AG09309 (cell line): Measurements from ENCODE around the gene NR4A3.

Source experiments
- DNase-seq: peaks from one replicate; pipeline ENCODE4 v3.0.0-alpha.2; 2010; ENCODE audit warnings: low read depth
- H3K4me3 ChIP-seq: 2 replicates; pipeline ENCODE4 v1.5.1; 2011; ENCODE audit warnings: mild to moderate bottlenecking, low read depth, low read length, moderate library complexity; ENCODE audit not compliant: control insufficient read depth
- TF ChIP-seq, protein P1 (sequence below): IDR thresholded peaks from 2 replicates; pipeline ENCODE4 v1.5.1; 2011; ENCODE audit warnings: mild to moderate bottlenecking, low read depth, low read length, inconsistent platforms; ENCODE audit not compliant: insufficient read depth, control insufficient read depth; ENCODE audit errors: missing control alignments

Gene NR4A3

DNA sequence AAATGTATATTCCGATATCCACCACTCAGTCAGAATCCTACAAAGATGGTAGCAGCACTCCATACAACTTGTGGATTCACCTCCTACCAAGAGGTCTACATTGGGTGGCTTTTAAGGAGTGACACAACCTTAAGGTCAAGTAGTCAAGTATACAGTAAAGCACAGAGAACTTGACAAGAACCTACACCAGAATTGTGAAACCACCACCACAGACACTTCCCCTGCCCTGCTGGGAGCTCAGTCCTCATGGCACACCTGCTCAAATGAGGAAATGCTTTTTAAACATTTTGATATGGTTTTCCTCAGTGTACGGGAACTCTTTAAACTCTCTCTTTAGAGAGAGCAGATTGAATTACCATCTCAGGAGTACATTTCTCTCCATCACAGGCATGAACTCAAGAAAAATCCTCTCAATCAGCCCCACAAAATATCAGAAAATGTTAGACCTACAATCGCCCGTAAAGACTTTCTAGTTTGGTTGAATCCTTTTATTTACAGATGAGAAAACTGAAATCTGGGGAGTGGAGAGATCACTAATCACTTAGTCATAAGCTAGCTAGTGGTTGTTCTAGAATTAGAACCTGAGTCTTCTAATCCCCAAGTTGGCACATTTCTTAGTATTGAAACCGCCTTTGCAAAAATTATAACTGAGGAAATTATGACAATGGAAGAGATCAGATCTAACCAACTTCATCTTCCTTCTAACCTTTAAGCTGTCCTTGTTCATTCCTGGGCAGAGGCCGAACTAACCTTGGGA lies 38.5 kb upstream of the NR4A3 start:
- no peak overlapping the region for H3K4me3 ChIP-seq
- DNase-seq: no peak
- TF ChIP-seq, protein P1, sequence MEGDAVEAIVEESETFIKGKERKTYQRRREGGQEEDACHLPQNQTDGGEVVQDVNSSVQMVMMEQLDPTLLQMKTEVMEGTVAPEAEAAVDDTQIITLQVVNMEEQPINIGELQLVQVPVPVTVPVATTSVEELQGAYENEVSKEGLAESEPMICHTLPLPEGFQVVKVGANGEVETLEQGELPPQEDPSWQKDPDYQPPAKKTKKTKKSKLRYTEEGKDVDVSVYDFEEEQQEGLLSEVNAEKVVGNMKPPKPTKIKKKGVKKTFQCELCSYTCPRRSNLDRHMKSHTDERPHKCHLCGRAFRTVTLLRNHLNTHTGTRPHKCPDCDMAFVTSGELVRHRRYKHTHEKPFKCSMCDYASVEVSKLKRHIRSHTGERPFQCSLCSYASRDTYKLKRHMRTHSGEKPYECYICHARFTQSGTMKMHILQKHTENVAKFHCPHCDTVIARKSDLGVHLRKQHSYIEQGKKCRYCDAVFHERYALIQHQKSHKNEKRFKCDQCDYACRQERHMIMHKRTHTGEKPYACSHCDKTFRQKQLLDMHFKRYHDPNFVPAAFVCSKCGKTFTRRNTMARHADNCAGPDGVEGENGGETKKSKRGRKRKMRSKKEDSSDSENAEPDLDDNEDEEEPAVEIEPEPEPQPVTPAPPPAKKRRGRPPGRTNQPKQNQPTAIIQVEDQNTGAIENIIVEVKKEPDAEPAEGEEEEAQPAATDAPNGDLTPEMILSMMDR: no peak

DNA sequence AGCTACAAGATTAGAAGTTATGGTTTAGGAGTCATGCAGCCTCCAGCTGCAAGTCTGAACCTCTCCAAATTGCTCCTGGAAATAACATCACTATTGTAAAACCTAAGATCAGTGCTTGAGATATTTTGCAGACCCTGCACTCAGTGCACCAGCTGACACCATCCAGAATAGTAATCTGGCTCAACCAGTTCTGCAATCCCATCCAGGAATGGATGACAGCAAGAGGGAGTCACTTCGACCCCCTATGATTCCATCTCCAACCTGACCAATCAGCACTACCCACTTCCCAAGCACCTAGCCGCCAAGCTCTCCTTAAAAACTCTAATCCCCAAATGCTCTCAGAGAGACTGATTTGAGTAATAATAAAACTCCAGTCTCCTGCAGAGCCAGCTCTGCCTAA lies 37.9 kb upstream of the NR4A3 start:
- no peak overlapping the region for H3K4me3 ChIP-seq
- TF ChIP-seq, protein P1: no peak
- no peak for DNase-seq

DNA sequence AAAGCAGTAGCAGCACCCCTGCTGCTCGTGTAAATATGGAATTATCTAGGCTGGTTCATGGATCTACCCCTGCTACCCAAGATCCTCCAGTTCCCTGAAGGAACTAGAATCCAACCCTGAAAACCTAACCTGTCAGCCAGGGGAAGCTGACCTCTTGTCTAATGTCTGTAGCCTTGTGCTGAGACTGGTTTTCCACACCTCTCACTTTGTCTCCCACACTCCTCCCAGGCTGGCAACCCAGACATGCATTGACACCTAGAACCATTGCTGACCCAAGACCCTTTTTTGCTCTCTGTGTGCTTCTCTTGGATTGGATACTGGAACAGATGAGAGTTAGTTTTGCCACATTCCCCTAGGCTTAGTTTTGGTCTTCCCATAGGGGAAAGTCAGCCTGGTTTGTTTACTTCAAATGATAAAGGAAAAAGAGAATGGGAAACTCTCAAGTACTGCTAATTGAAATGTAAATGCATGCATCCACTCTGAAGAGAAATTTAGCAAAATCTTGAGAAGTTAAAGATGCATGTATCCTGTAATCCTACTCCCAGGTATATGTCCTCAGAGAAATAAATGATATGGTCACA lies 36.6 kb upstream of the NR4A3 start:
- TF ChIP-seq, protein P1: no peak
- H3K4me3 ChIP-seq: no peak overlapping the region
- no peak for DNase-seq

DNA sequence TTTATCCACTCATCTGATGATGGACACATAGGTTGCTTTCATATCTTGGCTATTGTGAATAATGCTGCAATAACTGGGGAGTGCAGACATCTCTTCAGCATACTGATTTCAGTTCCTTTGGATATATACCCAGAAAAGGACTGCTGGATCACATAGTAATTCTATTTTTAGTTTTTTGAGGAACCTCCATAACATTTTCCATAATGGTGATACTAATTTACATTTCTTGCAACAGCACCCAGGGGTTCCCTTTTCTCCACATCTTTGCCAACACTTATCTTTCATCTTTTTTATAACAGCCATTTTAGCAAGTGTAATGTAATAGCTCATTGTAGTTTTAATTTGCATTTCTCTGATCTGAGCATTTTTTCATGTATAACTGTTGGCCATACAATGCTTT lies 34.1 kb upstream of the NR4A3 start:
- no peak for DNase-seq
- TF ChIP-seq, protein P1: no peak
- H3K4me3 ChIP-seq: no peak overlapping the region

DNA sequence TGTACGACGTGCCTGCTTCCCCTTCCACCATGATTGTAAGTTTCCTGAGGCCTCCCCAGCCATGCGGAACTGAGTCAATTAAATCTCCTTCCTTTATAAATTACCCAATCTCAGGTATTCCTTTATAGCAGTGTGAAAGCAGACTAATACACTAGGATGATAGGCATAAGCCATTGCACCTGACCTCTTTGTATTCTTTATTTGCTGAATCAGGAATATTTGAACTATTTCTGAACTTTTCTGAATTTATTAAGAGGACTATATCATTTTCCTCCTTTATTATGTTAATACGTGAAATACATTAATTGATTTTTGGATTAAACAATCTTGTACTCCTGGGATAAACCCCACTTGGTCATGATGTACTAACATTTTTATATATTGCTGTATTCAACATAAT lies 28.2 kb upstream of the NR4A3 start:
- TF ChIP-seq, protein P1: no peak

DNA sequence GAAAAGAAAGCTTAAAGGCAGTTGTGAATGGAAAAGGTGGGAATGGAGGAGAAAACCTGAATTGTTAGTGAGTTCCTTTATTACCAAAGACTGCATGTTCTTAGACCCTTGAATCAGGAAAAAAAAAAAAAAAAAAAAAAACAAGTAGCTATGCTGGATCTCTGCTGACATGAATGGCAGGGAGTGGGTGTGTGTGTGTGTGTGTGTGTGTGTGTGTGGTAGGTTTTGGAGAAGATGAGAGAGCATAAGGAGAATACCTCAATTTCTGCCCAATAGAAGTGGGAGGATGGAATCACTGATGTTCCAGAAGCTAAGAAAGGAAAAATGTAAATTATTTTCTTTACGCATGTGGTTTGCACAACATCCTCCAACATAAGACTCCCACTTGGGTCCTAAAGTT lies 25.5 kb upstream of the NR4A3 start:
- no peak for DNase-seq
- TF ChIP-seq, protein P1: no peak
- H3K4me3 ChIP-seq: no peak overlapping the region

More for the DNA sequence above, 28.2 kb upstream of the NR4A3 start:
- DNase-seq: no peak
- no peak overlapping the region for H3K4me3 ChIP-seq

DNA sequence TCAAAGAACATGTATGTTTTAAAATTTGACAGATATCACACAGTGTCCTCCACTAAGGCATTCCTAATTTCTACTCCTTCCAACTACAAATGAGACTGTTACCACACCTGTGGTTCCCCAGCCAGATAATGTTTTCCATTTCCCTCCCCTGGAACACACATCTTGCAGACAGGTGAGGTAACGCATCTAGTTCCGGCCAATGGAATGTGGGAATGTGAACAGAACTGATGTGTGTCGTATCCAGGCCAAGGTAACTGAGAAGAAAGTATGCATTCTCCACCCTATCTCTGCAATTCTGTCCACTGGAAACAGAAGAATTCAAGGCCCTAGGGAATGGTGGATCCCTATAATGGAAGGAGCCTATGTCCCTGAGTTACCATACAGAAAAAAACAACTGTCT lies 19.9 kb upstream of the NR4A3 start:
- H3K4me3 ChIP-seq: no peak overlapping the region
- TF ChIP-seq, protein P1: no peak
- DNase-seq: no peak
